Measurements from ENCODE around the gene POLQ.

DNA sequence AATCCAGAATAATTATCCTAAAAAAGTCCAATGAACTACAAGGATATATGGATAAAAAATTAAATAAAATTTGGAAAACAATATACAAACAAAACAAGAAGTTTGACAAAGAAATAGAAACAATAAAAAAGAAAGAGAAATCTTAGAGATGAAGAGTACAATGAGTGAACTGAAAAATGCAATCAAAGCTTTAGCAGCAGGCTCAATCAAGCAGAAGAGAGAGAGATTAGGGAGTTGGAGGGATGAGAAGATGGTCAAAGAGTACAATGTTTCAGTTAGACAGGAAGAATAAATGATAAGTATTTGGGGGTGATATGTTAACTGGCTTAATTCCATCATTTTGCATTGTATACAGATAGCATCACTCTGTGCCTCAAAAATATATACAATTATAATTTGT lies 29.9 kb downstream of the POLQ start:
- TF ChIP-seq CTCF (IDR thresholded peaks at IDR 0.05) (no peak), EZH2 (IDR thresholded peaks at IDR 0.05) (no peak)

Data from neural progenitor cell (in vitro differentiated cells).